Suppressor macrophage treated with lipopolysaccharide for 1 hour (primary cell): ENCODE measurements around the gene ANO9.
"Not testable (repeated sequence)": the region's sequence is repeated elsewhere in the genome, so short reads cannot be mapped to it uniquely, and the experiment has no call there.

Experiments
- DNase-seq, 3 donors: peaks; one replicate each; pipeline ENCODE4 v3.0.0-alpha.2; 2020 to 2022

Gene ANO9

GRCh38 chr11:432501-433100 lies 9.2 kb downstream of the ANO9 start:
- no peak for DNase-seq

- no peak for DNase-seq
Measured at GRCh38 chr11:431921-432320, 9.9 kb downstream of the ANO9 start.

GRCh38 chr11:429931-430456 lies 11.8 kb downstream of the ANO9 start:
- DNase-seq: no peak

GRCh38 chr11:429391-429790 lies 12.4 kb downstream of the ANO9 start:
- DNase-seq: no peak

GRCh38 chr11:428295-428694 lies 13.5 kb downstream of the ANO9 start:
- DNase-seq: no peak

- no peak for DNase-seq
Measured at GRCh38 chr11:426851-427250, 15.0 kb downstream of the ANO9 start.

GRCh38 chr11:425301-425700 lies 16.5 kb downstream of the ANO9 start:
- no peak for DNase-seq

- DNase-seq: not testable (repeated sequence)
Measured at GRCh38 chr11:424766-425165, 17.0 kb downstream of the ANO9 start.

- no peak for DNase-seq
Measured at GRCh38 chr11:424232-424631, 17.6 kb downstream of the ANO9 start.

GRCh38 chr11:422249-422656 lies 19.6 kb downstream of the ANO9 start:
- no peak for DNase-seq

- no peak for DNase-seq
Measured at GRCh38 chr11:420911-421321, 20.9 kb downstream of the ANO9 start.

- DNase-seq: no peak
Measured at GRCh38 chr11:420054-420910, 21.5 kb downstream of the ANO9 start.

GRCh38 chr11:419248-420005 lies 22.4 kb downstream of the ANO9 start:
- DNase-seq: no peak

GRCh38 chr11:418343-419247 lies 23.2 kb downstream of the ANO9 start:
- DNase-seq: no peak

- DNase-seq: no peak
Measured at GRCh38 chr11:417652-418342, 24.0 kb downstream of the ANO9 start.

GRCh38 chr11:416757-417621 lies 24.8 kb downstream of the ANO9 start:
- peak; percentile 46 to 82 (median 68) for DNase-seq

- DNase-seq: peak in 1 of 3 donors; percentile 26
Measured at GRCh38 chr11:416051-416756, 25.6 kb downstream of the ANO9 start.

- DNase-seq: no peak
Measured at GRCh38 chr11:415640-416041, 26.2 kb downstream of the ANO9 start.

GRCh38 chr11:414318-414857 lies 27.4 kb downstream of the ANO9 start:
- DNase-seq: no peak
